SU-DHL-6 (cell line): Measurements from ENCODE around the gene AGPS.

Source experiments
- CTCF ChIP-seq: fragments of 200-600 bp; sonication (generic); IDR thresholded peaks from one replicate; pipeline ENCODE4 v1.5.1; 2017; ENCODE audit warnings: antibody characterized with exemption, mild to moderate bottlenecking, low read length, moderate library complexity; ENCODE audit not compliant: insufficient read depth, poor library complexity, severe bottlenecking
- EZH2phosphoT487 ChIP-seq: fragments of 200-600 bp; sonication (generic), shearing (Covaris generic); conservative IDR thresholded peaks from 2 replicates; pipeline ENCODE4 v1.6.1; 2018; ENCODE audit warnings: mild to moderate bottlenecking, antibody characterized with exemption, low read length, moderate library complexity, mixed read lengths

- no peak for TF ChIP-seq CTCF
- TF ChIP-seq EZH2phosphoT487: no peak
Measured at GRCh38 chr2:177582000-177582399, 189.4 kb downstream of the AGPS start.
